ENCODE measurements around the gene FBXO21.
A peak's percentile ranks its signal among the peaks of the same experiment; 100 is the strongest.
"Not testable (repeated sequence)": the region's sequence is repeated elsewhere in the genome, so short reads cannot be mapped to it uniquely, and the experiment has no call there.

Gene FBXO21

GRCh38 chr12:117100851-117101673 is 89.2 kb downstream of the FBXO21 start:
- no peak for TF ChIP-seq CTCF (IDR thresholded peaks at IDR 0.05; ENCODE audit: low read depth, low read length)
- no peak for DNase-seq (ENCODE audit: extremely low read depth, low read depth)

- DNase-seq (ENCODE audit: extremely low read depth, low read depth) = no peak
Measured at GRCh38 chr12:117100251-117100650, 90.0 kb downstream of the FBXO21 start.

DNA sequence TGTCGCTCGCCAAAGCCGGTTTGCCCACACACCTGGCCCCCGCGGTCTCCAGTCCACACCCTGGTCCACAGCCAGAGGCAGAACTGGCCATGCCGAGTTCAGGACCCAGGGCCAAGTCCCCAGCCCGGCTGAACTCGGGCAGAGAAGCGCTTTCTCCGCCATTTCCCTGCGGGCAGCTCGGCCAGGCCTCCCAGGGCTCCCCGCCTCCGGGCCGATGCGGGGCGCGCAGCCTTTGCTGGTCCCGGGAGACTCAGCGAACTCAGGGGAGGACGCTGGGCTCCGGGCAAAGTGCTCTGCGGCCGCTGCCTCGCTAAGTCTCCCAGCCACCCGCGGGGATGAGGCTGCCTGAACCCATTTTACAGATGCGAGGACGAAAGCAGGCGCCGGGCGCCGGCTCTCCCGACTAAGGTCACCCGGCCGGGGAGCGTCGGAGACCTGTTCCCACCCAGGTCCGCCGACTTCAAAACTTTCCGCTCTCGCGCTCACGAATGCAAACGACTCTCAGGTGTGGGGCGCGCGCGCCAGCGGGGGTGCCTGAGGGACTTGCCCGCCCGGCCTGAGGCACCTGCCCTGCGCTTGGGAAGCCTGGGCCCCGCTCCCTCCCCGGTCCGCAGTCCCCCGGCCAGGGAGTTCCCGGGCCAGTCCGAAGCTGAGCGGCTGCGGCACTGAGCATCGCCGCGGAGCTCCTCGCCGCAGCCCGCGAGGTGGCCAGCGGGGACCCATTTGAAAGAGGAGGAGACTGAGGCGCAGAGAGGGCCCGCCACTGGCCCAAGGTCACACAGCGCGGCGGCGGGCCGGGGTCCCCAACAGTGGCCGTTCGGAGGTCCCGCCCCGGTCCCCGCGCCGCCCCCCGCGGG is 91.7 kb downstream of the FBXO21 start:
- TF ChIP-seq CTCF (IDR thresholded peaks at IDR 0.05; ENCODE audit: low read depth, low read length) = no peak
- no peak for DNase-seq (ENCODE audit: extremely low read depth, low read depth)

More at GRCh38 chr12:117100251-117100650, 90.0 kb downstream of the FBXO21 start:
- TF ChIP-seq CTCF (IDR thresholded peaks at IDR 0.05; ENCODE audit: low read depth, low read length) = peak; percentile 19

DNA sequence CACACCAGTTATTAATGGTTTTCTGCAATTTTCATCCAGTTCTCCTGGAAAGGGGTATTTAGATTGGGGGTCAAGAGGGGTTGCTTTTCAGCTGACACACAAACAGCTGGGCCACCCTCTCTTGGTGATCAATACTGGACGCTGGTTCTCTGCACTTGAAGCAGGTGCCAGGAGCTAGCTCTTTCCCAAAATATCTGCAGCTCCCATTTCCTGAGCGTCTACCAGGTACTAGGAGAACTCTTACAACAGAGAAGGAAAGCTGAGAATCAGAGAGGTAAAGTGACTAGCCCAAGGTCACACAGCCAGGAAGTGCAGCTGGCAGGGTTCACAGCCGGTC is 92.3 kb downstream of the FBXO21 start:
- no peak for TF ChIP-seq CTCF (IDR thresholded peaks at IDR 0.05; ENCODE audit: low read depth, low read length)
- DNase-seq (ENCODE audit: extremely low read depth, low read depth) = no peak

- no peak for DNase-seq (ENCODE audit: extremely low read depth, low read depth)
- TF ChIP-seq CTCF (IDR thresholded peaks at IDR 0.05; ENCODE audit: low read depth, low read length) = no peak
Measured at GRCh38 chr12:117097159-117097558, 93.1 kb downstream of the FBXO21 start.

DNA sequence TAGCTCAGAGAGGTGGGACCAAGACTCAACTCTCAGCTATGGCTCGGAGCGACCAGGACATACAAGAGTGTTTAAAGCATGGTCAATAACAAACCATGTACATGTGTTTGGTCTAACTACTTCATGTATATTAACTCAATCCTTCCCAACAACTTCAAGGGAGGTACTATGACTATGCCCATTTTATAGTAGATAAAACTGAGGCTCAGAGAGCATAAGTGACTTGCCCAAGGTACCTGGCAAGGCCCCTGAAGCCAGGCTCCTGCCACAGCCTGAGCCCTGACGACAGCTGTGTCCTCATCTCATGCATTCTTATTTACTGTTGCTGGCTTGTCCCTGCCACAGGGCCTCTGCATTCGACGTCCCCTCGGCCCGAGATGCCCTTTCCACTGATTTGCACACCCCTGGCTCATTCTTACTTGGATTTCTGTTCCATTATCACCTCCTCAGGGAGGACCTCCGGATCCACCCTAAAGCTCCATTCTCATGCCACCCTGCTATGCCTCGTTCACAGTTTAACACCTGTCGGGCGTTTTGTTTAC is 93.7 kb downstream of the FBXO21 start:
- TF ChIP-seq CTCF (IDR thresholded peaks at IDR 0.05; ENCODE audit: low read depth, low read length) = no peak
- DNase-seq (ENCODE audit: extremely low read depth, low read depth) = no peak

DNA sequence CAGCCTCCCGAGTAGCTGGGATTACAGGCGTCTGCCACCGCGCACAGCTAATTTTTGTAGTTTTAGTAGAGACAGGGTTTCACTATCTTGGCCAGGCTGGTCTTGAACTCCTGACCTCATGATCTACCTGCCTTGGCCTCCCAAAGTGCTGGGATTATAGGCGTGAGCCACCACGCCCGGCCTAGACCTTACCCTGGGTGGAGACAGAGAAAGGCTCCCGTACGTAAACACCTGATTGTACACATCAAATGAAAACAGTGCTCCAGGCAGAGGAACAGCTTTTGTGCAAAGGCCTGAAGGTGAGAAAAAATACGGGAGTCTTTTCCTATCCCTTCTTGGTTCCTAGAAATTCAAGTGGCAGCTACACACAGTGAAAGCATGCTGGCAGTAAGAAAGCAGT is 95.1 kb downstream of the FBXO21 start:
- DNase-seq (ENCODE audit: extremely low read depth, low read depth) = not testable (repeated sequence)

All from AG09319 (cell line).